ENCODE results near the gene SLC2A9. TPM values are rescaled to one million over a fixed set of nuclear protein-coding genes. Genes with fewer than 3 reads are reported as not detected.
A peak's percentile ranks its signal among the peaks of the same experiment; 100 is the strongest.

SLC2A9 gene
- total RNA-seq, 6 experiments from 2014 or later: 16.1 to 25.0 (median 19.8) TPM

DNA sequence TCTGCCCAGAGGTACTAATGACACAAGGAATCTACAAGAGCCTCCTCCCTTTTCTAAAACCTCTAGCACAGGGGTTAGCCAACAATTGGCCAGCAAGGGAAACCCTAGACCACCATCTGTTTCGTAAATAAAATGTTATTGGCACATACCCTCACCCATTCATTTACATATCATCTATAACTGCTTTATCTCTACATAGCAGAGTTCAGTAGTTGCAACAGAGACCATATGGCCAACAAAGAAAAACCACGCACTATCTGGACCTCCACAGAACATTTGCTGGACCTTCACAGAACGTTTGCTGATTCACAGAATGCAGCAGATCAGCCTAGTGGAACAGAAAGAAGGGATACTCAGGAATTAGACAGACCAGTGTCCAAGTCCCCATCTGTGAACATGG is 9.4 kb downstream of the SLC2A9 start:
- DNase-seq: no peak
- H3K4me3 ChIP-seq: no peak overlapping the region
- no peaks in the 10 kb centered on the region for H3K36me3 ChIP-seq
- H3K27ac ChIP-seq: no peak overlapping the region
- no peaks in the 10 kb centered on the region for H3K27me3 ChIP-seq
- intact Hi-C loops (cut with DNase I): loop anchor here in 1 of 2 donors (10.0 kb wide), 1 partner anchor 247 kb away; no protein-coding TSS in a partner anchor
- no peaks in the 10 kb centered on the region for H3K9me3 ChIP-seq
- no peak for ATAC-seq
- peaks cover 0 to 14% (median 6%) of the 10 kb centered on the region in 4 donors for H3K4me1 ChIP-seq
- TF ChIP-seq, protein P1, sequence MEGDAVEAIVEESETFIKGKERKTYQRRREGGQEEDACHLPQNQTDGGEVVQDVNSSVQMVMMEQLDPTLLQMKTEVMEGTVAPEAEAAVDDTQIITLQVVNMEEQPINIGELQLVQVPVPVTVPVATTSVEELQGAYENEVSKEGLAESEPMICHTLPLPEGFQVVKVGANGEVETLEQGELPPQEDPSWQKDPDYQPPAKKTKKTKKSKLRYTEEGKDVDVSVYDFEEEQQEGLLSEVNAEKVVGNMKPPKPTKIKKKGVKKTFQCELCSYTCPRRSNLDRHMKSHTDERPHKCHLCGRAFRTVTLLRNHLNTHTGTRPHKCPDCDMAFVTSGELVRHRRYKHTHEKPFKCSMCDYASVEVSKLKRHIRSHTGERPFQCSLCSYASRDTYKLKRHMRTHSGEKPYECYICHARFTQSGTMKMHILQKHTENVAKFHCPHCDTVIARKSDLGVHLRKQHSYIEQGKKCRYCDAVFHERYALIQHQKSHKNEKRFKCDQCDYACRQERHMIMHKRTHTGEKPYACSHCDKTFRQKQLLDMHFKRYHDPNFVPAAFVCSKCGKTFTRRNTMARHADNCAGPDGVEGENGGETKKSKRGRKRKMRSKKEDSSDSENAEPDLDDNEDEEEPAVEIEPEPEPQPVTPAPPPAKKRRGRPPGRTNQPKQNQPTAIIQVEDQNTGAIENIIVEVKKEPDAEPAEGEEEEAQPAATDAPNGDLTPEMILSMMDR (IDR thresholded peaks at IDR 0.05): no peak
- TF ChIP-seq POLR2A (IDR thresholded peaks at IDR 0.05): no peak
- WGBS (ENCODE audit: insufficient coverage, low coverage, low lambda C conversion rate, missing lambda C conversion rate): 77% methylated on average over 3 of the region's 3 CpGs

DNA sequence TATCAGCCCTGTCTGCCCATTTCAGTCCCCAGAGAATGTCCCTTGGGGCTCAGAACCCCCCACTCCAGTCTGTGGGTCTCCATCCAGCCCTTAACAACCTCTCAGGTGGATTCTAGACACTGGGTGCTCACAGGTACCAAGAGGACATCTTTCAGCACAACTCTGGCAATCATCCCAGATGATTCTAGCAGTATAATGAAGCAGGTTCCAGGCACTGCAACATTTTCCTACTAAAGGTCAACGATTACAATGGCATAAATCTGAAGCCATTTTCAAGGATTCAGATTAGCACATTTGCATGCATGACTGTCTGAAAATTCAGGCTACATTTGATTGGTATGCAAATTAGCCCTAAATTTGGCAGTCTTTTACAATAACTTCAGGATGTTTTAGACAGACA is 10.0 kb downstream of the SLC2A9 start:
- Histone ChIP-seq H3K4me1 (peaks cover 0 to 14% (median 7%) of the 10 kb centered on the region in 4 donors), H3K4me3 (no peak overlapping the region), H3K27me3 (no peaks in the 10 kb centered on the region), H3K27ac (no peak overlapping the region), H3K9me3 (no peaks in the 10 kb centered on the region), H3K36me3 (no peaks in the 10 kb centered on the region)
- peak in 1 of 4 donors; percentile 22 for ATAC-seq
- intact Hi-C loops (cut with DNase I): loop anchor here in 1 of 2 donors (10.0 kb wide), 1 partner anchor 246 kb away; no protein-coding TSS in a partner anchor
- WGBS (ENCODE audit: insufficient coverage, low coverage, low lambda C conversion rate, missing lambda C conversion rate): 47% methylated on average over 1 of the region's 1 CpG
- DNase-seq: no peak
- TF ChIP-seq, protein P1 (IDR thresholded peaks at IDR 0.05): no peak
- TF ChIP-seq POLR2A (IDR thresholded peaks at IDR 0.05): no peak

DNA sequence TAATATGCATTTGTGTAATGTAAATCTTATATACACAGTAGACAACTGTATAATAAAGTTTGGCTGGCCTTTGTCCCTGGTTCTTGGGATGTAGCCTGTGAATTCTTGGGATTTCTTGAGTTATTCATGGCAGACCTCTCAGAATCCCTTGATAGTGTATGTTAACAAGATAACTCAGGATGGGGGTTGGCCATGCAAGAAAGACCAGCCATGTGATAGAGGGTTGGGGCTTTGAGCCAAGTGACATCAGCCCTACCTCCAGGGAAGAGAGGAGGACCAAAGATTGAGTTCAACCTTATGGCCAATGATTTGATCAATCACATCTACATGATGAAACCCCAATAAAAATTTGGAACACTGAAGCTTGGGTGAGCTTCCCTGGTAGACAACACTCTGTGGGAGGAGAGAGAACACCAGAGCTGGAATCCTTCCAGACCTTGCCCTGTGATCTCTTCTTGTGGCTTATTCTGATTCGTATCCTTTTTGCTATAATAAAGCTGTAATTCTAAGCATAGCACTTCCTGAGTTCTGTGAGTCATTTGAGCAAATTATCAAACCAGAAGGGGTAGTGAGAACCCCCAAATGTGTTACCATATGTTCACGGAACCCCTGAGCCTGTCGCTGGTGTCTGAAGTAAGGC is 11.3 kb downstream of the SLC2A9 start:
- TF ChIP-seq, protein P1 (IDR thresholded peaks at IDR 0.05): no peak
- no peak for TF ChIP-seq POLR2A (IDR thresholded peaks at IDR 0.05)
- intact Hi-C loops (cut with DNase I): loop anchor here in 1 of 2 donors (10.0 kb wide), 1 partner anchor 245 kb away; no protein-coding TSS in a partner anchor
- WGBS (ENCODE audit: insufficient coverage, low coverage, low lambda C conversion rate, missing lambda C conversion rate): 83% methylated on average over 3 of the region's 3 CpGs

DNA sequence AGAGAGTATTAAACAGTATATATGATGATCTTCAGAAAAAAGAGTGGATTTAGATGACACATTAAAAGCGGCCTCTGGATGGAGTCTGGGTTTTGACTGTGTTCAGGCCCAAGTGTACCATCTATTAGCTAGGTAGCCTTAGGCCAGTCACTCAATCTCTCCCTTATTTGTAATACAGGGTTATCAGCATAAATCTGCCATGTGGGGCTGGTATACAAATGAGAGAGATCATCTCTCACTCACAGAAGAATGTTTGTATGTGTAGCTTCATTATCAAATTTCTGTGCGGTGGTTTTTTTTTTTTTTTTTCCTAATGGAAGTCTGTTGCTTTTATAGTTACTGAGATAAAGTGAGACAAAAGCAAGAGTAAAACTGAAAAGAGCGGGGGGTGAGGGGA is 12.7 kb downstream of the SLC2A9 start:
- H3K27me3 ChIP-seq: no peaks in the 10 kb centered on the region
- TF ChIP-seq POLR2A (IDR thresholded peaks at IDR 0.05): no peak
- TF ChIP-seq, protein P1 (IDR thresholded peaks at IDR 0.05): no peak
- no peak for ATAC-seq
- WGBS (ENCODE audit: insufficient coverage, low coverage, low lambda C conversion rate, missing lambda C conversion rate): 84% methylated on average over 3 of the region's 3 CpGs
- H3K4me1 ChIP-seq: peaks cover 0 to 25% (median 11%) of the 10 kb centered on the region in 4 donors
- H3K27ac ChIP-seq: no peak overlapping the region
- intact Hi-C loops (cut with DNase I): no loop called here
- no peak overlapping the region for H3K4me3 ChIP-seq
- H3K36me3 ChIP-seq: no peaks in the 10 kb centered on the region
- no peaks in the 10 kb centered on the region for H3K9me3 ChIP-seq
- DNase-seq: no peak

More for the DNA sequence above, 11.3 kb downstream of the SLC2A9 start:
- Histone ChIP-seq H3K27ac (no peak overlapping the region), H3K36me3 (no peaks in the 10 kb centered on the region), H3K4me3 (no peak overlapping the region), H3K9me3 (no peaks in the 10 kb centered on the region), H3K4me1 (peaks cover 0 to 25% (median 11%) of the 10 kb centered on the region in 4 donors), H3K27me3 (no peaks in the 10 kb centered on the region)
- ATAC-seq: no peak
- no peak for DNase-seq
